H1 (cell line): ENCODE results near the gene MYBL2. TPM values are rescaled to one million over a fixed set of nuclear protein-coding genes. Genes with fewer than 3 reads are reported as not detected.

ENCODE experiments used
- BACH1 ChIP-seq: IDR thresholded peaks from 2 replicates; pipeline ENCODE4 v1.6.1; 2012; ENCODE audit warnings: low read length, improper control_type of control experiment
- HDAC2 ChIP-seq, 2 experiments: fragments of 300-600 bp in 1 of 2; sonication (generic) in 1 of 2; IDR thresholded peaks; 2 replicates each; pipeline ENCODE4 v1.6.1; 2011 to 2012; ENCODE audit warnings: low read depth in 2 of 2, low read length in 2 of 2, mild to moderate bottlenecking in 2 of 2, moderate library complexity in 2 of 2, borderline replicate concordance in 1 of 2, inconsistent platforms in 1 of 2
- JUND ChIP-seq: IDR thresholded peaks from 2 replicates; pipeline ENCODE4 v1.6.1; 2011; ENCODE audit warnings: mild to moderate bottlenecking, improper control_type of control experiment, low read length
- POLR2AphosphoS5 ChIP-seq: IDR thresholded peaks from 2 replicates; pipeline ENCODE4 v1.6.1; 2011; ENCODE audit warnings: low read depth, low read length
- SP1 ChIP-seq: IDR thresholded peaks from 2 replicates; pipeline ENCODE4 v1.6.1; 2011; ENCODE audit warnings: low read depth, low read length
- polyA plus RNA-seq, 7 experiments: library from polyadenylated mRNA; depleted of rRNA in 3 of 7; stranded (reverse) in 5 of 7; unstranded in 2 of 7; fragments of >200 nt in 5 of 7; fragments of 200-250 nt in 2 of 7; gene quantifications; 1 replicate in 5 of 7; 2 replicates in 1 of 7; 4 replicates in 1 of 7; pipeline versions ENCODE4 v1.2.1 to v1.2.3, GENCODE V29; 2011 to 2013; ENCODE audit warnings: missing spikeins in 2 of 7, mixed read lengths in 2 of 7
- total RNA-seq: library from RNA; stranded (reverse); fragmentation: NEBNext Ultra II Directional; extraction: Animal tissue kit (Norgen Biotek cat#: 25700); gene quantifications from 2 replicates; pipeline ENCODE4 v1.2.1, GENCODE V29; 2021
- TF ChIP-seq, protein P1 (sequence below): IDR thresholded peaks from 2 replicates; pipeline ENCODE4 v1.6.1; 2012; ENCODE audit warnings: inconsistent platforms

MYBL2 gene
- total and polyA plus RNA-seq, 2 of the 8 experiments (the other 6 are each of a cell fraction or from before 2014, with no cell fraction given), result 75.3 to 207 TPM

- TF ChIP-seq BACH1 (no peak), JUND (no peak), POLR2AphosphoS5 (peak; percentile 90), HDAC2 (IDR thresholded peaks at IDR 0.05; ENCODE audit: borderline replicate concordance in 1 of 2, low read depth in 2 of 2, low read length in 2 of 2) (peak in 1 of 2 experiments; percentile 36; a peak in 1 of 4 replicates), SP1 (no peak)
- TF ChIP-seq, protein P1, sequence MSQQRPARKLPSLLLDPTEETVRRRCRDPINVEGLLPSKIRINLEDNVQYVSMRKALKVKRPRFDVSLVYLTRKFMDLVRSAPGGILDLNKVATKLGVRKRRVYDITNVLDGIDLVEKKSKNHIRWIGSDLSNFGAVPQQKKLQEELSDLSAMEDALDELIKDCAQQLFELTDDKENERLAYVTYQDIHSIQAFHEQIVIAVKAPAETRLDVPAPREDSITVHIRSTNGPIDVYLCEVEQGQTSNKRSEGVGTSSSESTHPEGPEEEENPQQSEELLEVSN, result peak; percentile 76
Observed at GRCh38 chr20:43666376-43667328, at the start of gene MYBL2 (continued).
